Retinal pigment epithelial cell (primary cell): ENCODE measurements around the gene SARNP.

Experiments used
- DNase-seq: peaks from one replicate; pipeline ENCODE4 v3.0.0-alpha.2; 2010; ENCODE audit warnings: low read depth
- H3K4me3 ChIP-seq: 2 replicates; pipeline ENCODE4 v1.5.1; 2011; ENCODE audit warnings: mild to moderate bottlenecking, low read length, control low read depth, moderate library complexity
- TF ChIP-seq, protein P1 (sequence below): conservative IDR thresholded peaks from 2 replicates; pipeline ENCODE4 v1.5.1; 2011; ENCODE audit warnings: low read depth, low read length, control low read depth, inconsistent platforms

The SARNP gene

GRCh38 chr12:55741931-55742680 is 75.4 kb downstream of the SARNP start:
- DNase-seq: no peak
- TF ChIP-seq, protein P1, sequence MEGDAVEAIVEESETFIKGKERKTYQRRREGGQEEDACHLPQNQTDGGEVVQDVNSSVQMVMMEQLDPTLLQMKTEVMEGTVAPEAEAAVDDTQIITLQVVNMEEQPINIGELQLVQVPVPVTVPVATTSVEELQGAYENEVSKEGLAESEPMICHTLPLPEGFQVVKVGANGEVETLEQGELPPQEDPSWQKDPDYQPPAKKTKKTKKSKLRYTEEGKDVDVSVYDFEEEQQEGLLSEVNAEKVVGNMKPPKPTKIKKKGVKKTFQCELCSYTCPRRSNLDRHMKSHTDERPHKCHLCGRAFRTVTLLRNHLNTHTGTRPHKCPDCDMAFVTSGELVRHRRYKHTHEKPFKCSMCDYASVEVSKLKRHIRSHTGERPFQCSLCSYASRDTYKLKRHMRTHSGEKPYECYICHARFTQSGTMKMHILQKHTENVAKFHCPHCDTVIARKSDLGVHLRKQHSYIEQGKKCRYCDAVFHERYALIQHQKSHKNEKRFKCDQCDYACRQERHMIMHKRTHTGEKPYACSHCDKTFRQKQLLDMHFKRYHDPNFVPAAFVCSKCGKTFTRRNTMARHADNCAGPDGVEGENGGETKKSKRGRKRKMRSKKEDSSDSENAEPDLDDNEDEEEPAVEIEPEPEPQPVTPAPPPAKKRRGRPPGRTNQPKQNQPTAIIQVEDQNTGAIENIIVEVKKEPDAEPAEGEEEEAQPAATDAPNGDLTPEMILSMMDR: no peak
- H3K4me3 ChIP-seq: peak overlapping the region; percentile 39

- peak overlapping the region; percentile 85 for H3K4me3 ChIP-seq
- no peak for DNase-seq
- TF ChIP-seq, protein P1: no peak
Observed at GRCh38 chr12:55739025-55739378, 78.5 kb downstream of the SARNP start.

DNA sequence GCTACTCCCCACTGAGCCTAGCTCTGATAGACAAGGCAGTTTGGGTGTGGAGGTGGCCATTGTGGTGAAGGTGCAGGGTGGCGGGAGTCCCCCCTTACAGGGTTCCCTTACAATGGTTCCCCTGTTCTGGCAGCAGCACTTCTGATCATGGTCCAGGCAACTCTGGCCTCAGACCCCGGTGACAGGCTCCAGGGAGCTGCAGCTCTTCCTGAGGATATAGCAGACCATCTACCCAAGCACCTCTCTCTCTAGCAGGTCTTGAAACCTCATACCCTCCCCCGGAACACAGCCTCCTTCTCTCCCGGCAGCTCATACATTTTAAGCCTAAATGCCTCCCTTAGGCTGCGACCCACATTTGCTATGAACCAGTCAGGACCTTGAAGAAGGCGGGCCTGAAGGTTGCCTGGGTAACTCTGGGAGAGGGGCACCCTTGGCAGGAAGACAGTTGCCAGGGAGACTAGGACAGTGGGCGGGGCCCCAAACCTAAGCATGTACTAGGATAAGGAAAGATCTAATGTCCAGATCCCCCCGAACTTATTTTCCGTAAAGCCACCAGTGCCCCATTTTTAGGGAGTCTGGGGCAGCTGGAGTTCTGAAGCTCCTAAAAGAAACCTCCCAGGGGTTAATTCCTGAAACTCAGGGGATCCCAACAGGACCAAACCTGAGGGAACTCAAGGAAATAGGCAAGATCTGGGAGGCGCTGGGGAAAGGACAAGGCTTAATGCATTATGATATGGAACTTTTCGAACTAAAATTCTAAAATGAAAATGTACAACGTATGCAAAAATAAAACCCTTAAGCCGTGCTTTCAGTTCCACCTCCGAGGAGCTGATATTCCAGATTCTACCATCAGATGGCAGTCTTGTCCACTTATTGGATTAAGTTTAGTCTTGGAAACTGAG is 79.2 kb downstream of the SARNP start:
- DNase-seq: no peak
- H3K4me3 ChIP-seq: peak overlapping the region; percentile 85
- TF ChIP-seq, protein P1: peak; percentile 74

GRCh38 chr12:55737581-55738122 is 79.9 kb downstream of the SARNP start:
- TF ChIP-seq, protein P1: no peak
- DNase-seq: no peak
- H3K4me3 ChIP-seq: peak overlapping the region; percentile 85

- H3K4me3 ChIP-seq: no peak overlapping the region
- TF ChIP-seq, protein P1: peak; percentile 97
- DNase-seq: no peak
Observed at GRCh38 chr12:55736780-55737580, 80.5 kb downstream of the SARNP start.

- no peak for DNase-seq
- TF ChIP-seq, protein P1: no peak
- no peak overlapping the region for H3K4me3 ChIP-seq
Observed at GRCh38 chr12:55736076-55736475, 81.4 kb downstream of the SARNP start.
